ENCODE measurements around the gene NEURL1.

The NEURL1 gene

DNA sequence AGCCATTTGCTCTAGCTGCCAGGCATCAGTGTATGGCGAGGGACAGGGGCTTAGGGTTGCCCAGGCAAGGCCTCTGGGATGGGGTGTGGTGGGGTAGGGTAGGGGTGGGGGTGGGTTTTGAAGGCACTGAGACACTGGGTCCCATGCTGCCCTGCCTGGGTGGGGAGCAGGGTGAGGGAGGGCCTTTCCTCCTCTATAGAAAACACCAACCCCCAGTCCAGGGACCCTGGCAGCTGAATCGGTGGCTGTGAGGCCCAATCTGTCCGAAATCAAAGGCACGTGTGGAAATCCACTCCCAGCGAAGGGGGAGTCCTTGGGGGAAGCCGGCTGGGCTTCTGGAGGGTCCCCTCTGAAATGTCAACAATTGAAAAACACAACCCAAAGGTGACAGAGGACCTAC, 106.4 kb downstream of the NEURL1 start:
- H3K4me3 ChIP-seq (ENCODE audit: low read length, poor library complexity, severe bottlenecking) = no peak overlapping the region
- no peaks in the 10 kb centered on the region for H4K20me1 ChIP-seq (ENCODE audit: insufficient read depth, low read length, poor library complexity, severe bottlenecking)
- TF ChIP-seq, protein P1, sequence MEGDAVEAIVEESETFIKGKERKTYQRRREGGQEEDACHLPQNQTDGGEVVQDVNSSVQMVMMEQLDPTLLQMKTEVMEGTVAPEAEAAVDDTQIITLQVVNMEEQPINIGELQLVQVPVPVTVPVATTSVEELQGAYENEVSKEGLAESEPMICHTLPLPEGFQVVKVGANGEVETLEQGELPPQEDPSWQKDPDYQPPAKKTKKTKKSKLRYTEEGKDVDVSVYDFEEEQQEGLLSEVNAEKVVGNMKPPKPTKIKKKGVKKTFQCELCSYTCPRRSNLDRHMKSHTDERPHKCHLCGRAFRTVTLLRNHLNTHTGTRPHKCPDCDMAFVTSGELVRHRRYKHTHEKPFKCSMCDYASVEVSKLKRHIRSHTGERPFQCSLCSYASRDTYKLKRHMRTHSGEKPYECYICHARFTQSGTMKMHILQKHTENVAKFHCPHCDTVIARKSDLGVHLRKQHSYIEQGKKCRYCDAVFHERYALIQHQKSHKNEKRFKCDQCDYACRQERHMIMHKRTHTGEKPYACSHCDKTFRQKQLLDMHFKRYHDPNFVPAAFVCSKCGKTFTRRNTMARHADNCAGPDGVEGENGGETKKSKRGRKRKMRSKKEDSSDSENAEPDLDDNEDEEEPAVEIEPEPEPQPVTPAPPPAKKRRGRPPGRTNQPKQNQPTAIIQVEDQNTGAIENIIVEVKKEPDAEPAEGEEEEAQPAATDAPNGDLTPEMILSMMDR (conservative IDR thresholded peaks at IDR 0.05; ENCODE audit: low read length) = no peak
- TF ChIP-seq EZH2phosphoT487 (IDR thresholded peaks at IDR 0.05; ENCODE audit: borderline replicate concordance) = no peak
- no peaks in the 10 kb centered on the region for H3K9me3 ChIP-seq (ENCODE audit: insufficient read depth, low read depth, low read length)
- H3F3A ChIP-seq (ENCODE audit: low read depth) = no peaks in the 10 kb centered on the region
- no peak overlapping the region for H2AFZ ChIP-seq (ENCODE audit: low read length)
- no peaks in the 10 kb centered on the region for H3K9me2 ChIP-seq (replicated peaks; ENCODE audit: low read depth, low read length)
- no peak overlapping the region for H3K9ac ChIP-seq (ENCODE audit: low read depth, low read length, poor library complexity, severe bottlenecking)
- no peaks in the 10 kb centered on the region for H3K36me3 ChIP-seq (ENCODE audit: insufficient read depth, low read length)
- no peak overlapping the region for H3K4me2 ChIP-seq (ENCODE audit: low read depth, low read length, poor library complexity, severe bottlenecking)
- no peaks in the 10 kb centered on the region for H3K4me1 ChIP-seq (ENCODE audit: insufficient read depth, low read length, poor library complexity, severe bottlenecking)
- no peaks in the 10 kb centered on the region for H3K79me2 ChIP-seq (ENCODE audit: insufficient read depth, low read length)
- H3K27me3 ChIP-seq (ENCODE audit: insufficient read depth, low read length, poor library complexity, severe bottlenecking) = no peaks in the 10 kb centered on the region

- Histone ChIP-seq H3K9me3 (ENCODE audit: insufficient read depth, low read depth, low read length) (no peaks in the 10 kb centered on the region), H3K79me2 (ENCODE audit: insufficient read depth, low read length) (no peaks in the 10 kb centered on the region), H3K27me3 (ENCODE audit: insufficient read depth, low read length, poor library complexity, severe bottlenecking) (no peaks in the 10 kb centered on the region), H3K4me2 (ENCODE audit: low read depth, low read length, poor library complexity, severe bottlenecking) (no peak overlapping the region), H4K20me1 (ENCODE audit: insufficient read depth, low read length, poor library complexity, severe bottlenecking) (no peaks in the 10 kb centered on the region), H3K9ac (ENCODE audit: low read depth, low read length, poor library complexity, severe bottlenecking) (no peak overlapping the region), H2AFZ (ENCODE audit: low read length) (no peak overlapping the region), H3F3A (ENCODE audit: low read depth) (no peaks in the 10 kb centered on the region), H3K36me3 (ENCODE audit: insufficient read depth, low read length) (no peaks in the 10 kb centered on the region), H3K4me3 (ENCODE audit: low read length, poor library complexity, severe bottlenecking) (no peak overlapping the region), H3K4me1 (ENCODE audit: insufficient read depth, low read length, poor library complexity, severe bottlenecking) (no peaks in the 10 kb centered on the region), H3K9me2 (replicated peaks; ENCODE audit: low read depth, low read length) (no peaks in the 10 kb centered on the region)
- TF ChIP-seq EZH2phosphoT487 (IDR thresholded peaks at IDR 0.05; ENCODE audit: borderline replicate concordance) = no peak
- TF ChIP-seq, protein P1 (conservative IDR thresholded peaks at IDR 0.05; ENCODE audit: low read length) = no peak
These were observed 106.8 kb downstream of the NEURL1 start for GRCh38 chr10:103600325-103600724.

- no peaks in the 10 kb centered on the region for H3F3A ChIP-seq (ENCODE audit: low read depth)
- H3K4me1 ChIP-seq (ENCODE audit: insufficient read depth, low read length, poor library complexity, severe bottlenecking) = no peaks in the 10 kb centered on the region
- no peaks in the 10 kb centered on the region for H3K9me2 ChIP-seq (replicated peaks; ENCODE audit: low read depth, low read length)
- TF ChIP-seq, protein P1 (conservative IDR thresholded peaks at IDR 0.05; ENCODE audit: low read length) = no peak
- TF ChIP-seq EZH2phosphoT487 (IDR thresholded peaks at IDR 0.05; ENCODE audit: borderline replicate concordance) = no peak
- H3K4me2 ChIP-seq (ENCODE audit: low read depth, low read length, poor library complexity, severe bottlenecking) = no peak overlapping the region
- H3K4me3 ChIP-seq (ENCODE audit: low read length, poor library complexity, severe bottlenecking) = no peak overlapping the region
- no peaks in the 10 kb centered on the region for H3K79me2 ChIP-seq (ENCODE audit: insufficient read depth, low read length)
- H3K27me3 ChIP-seq (ENCODE audit: insufficient read depth, low read length, poor library complexity, severe bottlenecking) = no peaks in the 10 kb centered on the region
- no peaks in the 10 kb centered on the region for H3K9me3 ChIP-seq (ENCODE audit: insufficient read depth, low read depth, low read length)
- no peak overlapping the region for H2AFZ ChIP-seq (ENCODE audit: low read length)
- H4K20me1 ChIP-seq (ENCODE audit: insufficient read depth, low read length, poor library complexity, severe bottlenecking) = no peaks in the 10 kb centered on the region
- H3K36me3 ChIP-seq (ENCODE audit: insufficient read depth, low read length) = no peaks in the 10 kb centered on the region
- no peak overlapping the region for H3K9ac ChIP-seq (ENCODE audit: low read depth, low read length, poor library complexity, severe bottlenecking)
These were observed 107.6 kb downstream of the NEURL1 start for GRCh38 chr10:103600956-103601569.
